Activated CD8-positive, alpha-beta T cell treated with anti-CD3 and anti-CD28 coated beads for 36 hours (primary cell): ENCODE results near the gene CRYBA4. TPM values are rescaled to one million over a fixed set of nuclear protein-coding genes. Genes with fewer than 3 reads are reported as not detected.
A peak's percentile ranks its signal among the peaks of the same experiment; 100 is the strongest.

ENCODE experiments used
- ATAC-seq: fragments of 200-7000 bp; cut with Tn5 transposase; one replicate; pipeline ENCODE4 v1.10.0; 2021; ENCODE audit warnings: mild to moderate bottlenecking, moderate library complexity
- CTCF ChIA-PET: fragments of 350-600 bp; sonication (Branson Sonifier 250); formaldehyde crosslinking; loops from one replicate; lab custom pipeline; 2021; ENCODE audit warnings: antibody characterized with exemption; lab: Charles Lee
- POLR2A ChIA-PET: fragments of 350-600 bp; sonication (Branson Sonifier 250); formaldehyde crosslinking; loops from one replicate; lab custom pipeline; 2021; ENCODE audit warnings: antibody characterized with exemption; lab: Charles Lee
- DNase-seq: peaks from one replicate; pipeline ENCODE4 v3.0.0-alpha.2; 2020
- H3K27ac Mint-ChIP-seq: one replicate; pipeline ENCODE4 v1.8.0; 2021; ENCODE audit warnings: mild to moderate bottlenecking, mixed read lengths
- H3K27me3 Mint-ChIP-seq: one replicate; pipeline ENCODE4 v1.8.0; 2021; ENCODE audit warnings: mixed read lengths
- H3K36me3 Mint-ChIP-seq: one replicate; pipeline ENCODE4 v1.8.0; 2021; ENCODE audit warnings: low read depth, mixed read lengths
- H3K4me1 Mint-ChIP-seq: one replicate; pipeline ENCODE4 v1.8.0; 2021; ENCODE audit warnings: low read depth, mixed read lengths
- H3K4me3 Mint-ChIP-seq: one replicate; pipeline ENCODE4 v1.8.0; 2021; ENCODE audit warnings: mild to moderate bottlenecking, moderate library complexity, mixed read lengths
- H3K9me3 Mint-ChIP-seq: one replicate; pipeline ENCODE4 v1.8.0; 2021; ENCODE audit warnings: mixed read lengths
- CTCF ChIP-seq: fragments of 200-600 bp; IDR thresholded peaks from one replicate; pipeline ENCODE4 v1.8.0; 2022; ENCODE audit warnings: antibody characterized with exemption, mild to moderate bottlenecking
- intact Hi-C: fragments of 100-400 bp; cut with micrococcal nuclease; formaldehyde crosslinking; loops from one replicate; pipeline ENCODE4 v1.10.0; 2022
- total RNA-seq, 2 experiments: library from RNA; stranded (reverse); gene quantifications; one replicate each; pipeline ENCODE4 v1.2.3, GENCODE V29; 2021

The CRYBA4 gene
- total RNA-seq = not detected

- Mint-ChIP-seq H3K36me3 (no peaks in the 10 kb centered on the region), H3K4me1 (peaks cover 8% of the 10 kb centered on the region), H3K27ac (no peak within 1 kb of the TSS), H3K27me3 (no peaks in the 10 kb centered on the region), H3K4me3 (no peak within 1 kb of the TSS), H3K9me3 (no peaks in the 10 kb centered on the region)
- CTCF ChIA-PET = interaction anchor here (0.9 kb wide), 1 partner anchor 44 kb away, joined by 3 read pairs; no protein-coding TSS in a partner anchor
- intact Hi-C loops = no loop called here
- POLR2A ChIA-PET = interaction anchor here (1.2 kb wide), 1 partner anchor 12 kb away, joined by 3 read pairs; no protein-coding TSS in a partner anchor
- no peak for ATAC-seq
- TF ChIP-seq CTCF = no peak
- DNase-seq = no peak
These were observed at the start of gene CRYBA4 for GRCh38 chr22:26621663-26622062. CRYBA4 (plus strand) TSS chr22:26621963; CDS start chr22:26622597, 634 bp downstream.

- H3K4me1 Mint-ChIP-seq = peaks cover 71% of the 10 kb centered on the region
- intact Hi-C loops = no loop called here
- peak overlapping the region; percentile 66 for H3K27ac Mint-ChIP-seq
- no peak overlapping the region for H3K4me3 Mint-ChIP-seq
- TF ChIP-seq CTCF = no peak
- no peaks in the 10 kb centered on the region for H3K9me3 Mint-ChIP-seq
- no peaks in the 10 kb centered on the region for H3K27me3 Mint-ChIP-seq
- DNase-seq (peak; percentile 60), ATAC-seq (peak; percentile 52)
- H3K36me3 Mint-ChIP-seq = peaks cover 29% of the 10 kb centered on the region
- CTCF ChIA-PET = no interaction called here
- POLR2A ChIA-PET = interaction anchor here (0.6 to 1.5 kb wide), 4 partner anchors 8 to 39 kb away, joined by 3 to 5 read pairs (median 3); no protein-coding TSS in a partner anchor
These were observed 48.6 kb upstream of the CRYBA4 start for GRCh38 chr22:26573026-26573662.

- CTCF ChIA-PET = no interaction called here
- Mint-ChIP-seq H3K9me3 (no peaks in the 10 kb centered on the region), H3K27ac (peak overlapping the region; percentile 66), H3K4me3 (no peak overlapping the region), H3K27me3 (no peaks in the 10 kb centered on the region), H3K4me1 (peaks cover 72% of the 10 kb centered on the region), H3K36me3 (peaks cover 31% of the 10 kb centered on the region)
- intact Hi-C loops = no loop called here
- no peak for DNase-seq
- no peak for TF ChIP-seq CTCF
- ATAC-seq = no peak
- POLR2A ChIA-PET = no interaction called here
These were observed 47.6 kb upstream of the CRYBA4 start for GRCh38 chr22:26574001-26574723.

- CTCF ChIA-PET = interaction anchor here (1.5 kb wide), 1 partner anchor 103 kb away, joined by 3 read pairs; no protein-coding TSS in a partner anchor
- TF ChIP-seq CTCF = no peak
- peak overlapping the region; percentile 26 for H3K27ac Mint-ChIP-seq
- H3K27me3 Mint-ChIP-seq = no peaks in the 10 kb centered on the region
- no peak for DNase-seq
- intact Hi-C loops = no loop called here
- H3K9me3 Mint-ChIP-seq = no peaks in the 10 kb centered on the region
- POLR2A ChIA-PET = interaction anchor here (1.2 kb wide), 1 partner anchor 15 kb away, joined by 6 read pairs; no protein-coding TSS in a partner anchor
- peaks cover 29% of the 10 kb centered on the region for H3K36me3 Mint-ChIP-seq
- ATAC-seq = no peak
- H3K4me3 Mint-ChIP-seq = no peak overlapping the region
- peaks cover 78% of the 10 kb centered on the region for H3K4me1 Mint-ChIP-seq
These were observed 45.6 kb upstream of the CRYBA4 start for GRCh38 chr22:26576026-26576680.
